ENCODE results near the gene RBPMS2. TPM values are rescaled to one million over a fixed set of nuclear protein-coding genes. Genes with fewer than 3 reads are reported as not detected.

RBPMS2 gene
- total RNA-seq, 2 experiments from 2014 or later: 0.12 TPM; not detected in 1

DNA sequence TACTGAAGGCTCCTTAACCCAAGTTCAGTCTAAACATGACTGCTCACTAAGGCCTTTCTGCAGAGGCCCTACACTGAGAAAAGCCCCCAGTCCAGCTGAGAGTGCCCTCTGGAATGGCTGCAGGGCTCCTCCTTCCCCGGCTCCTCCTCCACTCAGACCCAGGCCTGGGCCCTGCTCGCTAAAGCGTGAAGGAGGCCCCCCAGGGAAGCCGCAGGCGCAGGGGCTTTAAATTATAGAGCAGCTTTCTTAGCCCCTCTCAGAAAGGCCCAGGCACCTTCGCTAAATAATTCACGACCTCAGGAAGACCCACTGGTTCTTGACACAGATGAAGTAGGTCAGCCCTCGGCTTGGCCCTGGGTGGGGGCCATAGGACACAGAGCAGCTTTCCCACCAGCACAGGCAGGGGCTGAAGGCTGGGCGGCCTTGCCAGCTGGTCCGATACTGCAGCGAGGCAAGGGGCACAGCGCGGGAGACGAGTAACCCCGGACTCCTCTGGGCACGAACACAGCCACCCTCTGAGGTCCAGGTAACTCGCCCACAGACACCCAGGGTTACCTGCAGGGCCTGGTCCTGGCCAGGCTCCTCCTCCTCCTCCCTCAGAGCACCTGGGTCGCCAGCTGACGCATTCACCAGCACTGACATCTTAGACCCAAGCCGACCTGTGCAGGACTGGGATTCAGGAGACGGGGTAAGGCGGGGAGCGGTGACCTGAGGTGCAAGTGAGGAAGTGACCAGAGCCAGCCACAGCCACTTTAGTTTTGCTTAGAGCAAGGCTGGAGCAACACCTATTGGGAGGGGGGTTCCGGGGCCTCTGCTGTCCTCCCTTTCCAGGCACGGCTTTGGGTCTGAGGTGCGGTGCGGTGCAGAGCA lies 36.9 kb downstream of the RBPMS2 start:
- Mint-ChIP-seq H3K36me3 (no peaks in the 10 kb centered on the region), H3K27me3 (no peaks in the 10 kb centered on the region), H3K9me3 (no peaks in the 10 kb centered on the region), H3K4me1 (ENCODE audit: low read depth) (no peaks in the 10 kb centered on the region), H3K27ac (no peak overlapping the region), H3K4me3 (no peak overlapping the region)
- intact Hi-C loops (cut with micrococcal nuclease): loop anchor here (10.0 kb wide), 1 partner anchor 346 kb away; no protein-coding TSS in a partner anchor
- ChIA-PET POLR2A (no interaction called here), CTCF (interaction anchor here (1.8 kb wide), 1 partner anchor 11 kb away, joined by 5 read pairs; no protein-coding TSS in a partner anchor)
- no peak for DNase-seq

DNA sequence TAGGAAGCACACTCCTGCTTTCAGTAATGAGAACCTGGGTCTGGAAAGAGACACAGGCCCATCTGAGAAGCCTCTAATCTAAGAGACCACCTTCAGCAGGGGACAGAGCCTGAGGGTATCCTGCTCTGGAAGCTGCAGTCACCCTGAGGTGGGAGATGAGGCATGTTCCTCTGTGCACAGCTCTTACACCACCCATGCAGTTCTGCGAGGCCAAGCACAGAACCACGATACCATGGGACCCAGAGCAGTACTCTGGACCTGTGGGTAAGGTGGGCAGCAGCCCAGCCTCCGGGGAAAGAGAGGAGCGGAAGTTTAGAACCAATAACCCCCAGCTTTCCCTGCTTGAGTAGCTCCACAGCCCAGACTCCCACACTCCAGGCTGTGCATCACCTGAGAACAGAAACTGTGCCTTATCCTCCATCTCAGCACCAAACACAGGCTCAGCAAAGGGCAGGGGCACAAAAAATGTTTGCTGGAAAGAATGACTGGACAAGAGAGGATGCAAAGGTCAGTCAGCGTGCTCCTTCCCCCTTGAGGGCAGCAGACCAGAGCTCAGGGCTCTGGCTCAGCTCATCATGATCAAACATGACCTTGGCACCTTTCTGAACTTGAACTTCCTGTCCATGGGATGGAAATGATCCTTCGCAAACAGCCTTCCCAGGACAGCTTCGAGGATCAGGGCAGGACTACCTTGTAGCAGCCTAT lies 43.1 kb downstream of the RBPMS2 start:
- intact Hi-C loops (cut with micrococcal nuclease): loop anchor here (5.0 to 10.0 kb wide), 2 partner anchors 300 to 352 kb away; no protein-coding TSS in a partner anchor
- ChIA-PET CTCF (interaction anchor here (0.6 to 9.7 kb wide), 11 partner anchors 16 to 906 kb away, joined by 3 to 285 read pairs (median 3); no protein-coding TSS in a partner anchor), POLR2A (no interaction called here)
- no peak for DNase-seq
- no peak overlapping the region for H3K27ac Mint-ChIP-seq
- H3K27me3 Mint-ChIP-seq: peaks cover 1% of the 10 kb centered on the region
- no peaks in the 10 kb centered on the region for H3K9me3 Mint-ChIP-seq
- H3K36me3 Mint-ChIP-seq: no peaks in the 10 kb centered on the region
- no peak overlapping the region for H3K4me3 Mint-ChIP-seq
- no peaks in the 10 kb centered on the region for H3K4me1 Mint-ChIP-seq (ENCODE audit: low read depth)

DNA sequence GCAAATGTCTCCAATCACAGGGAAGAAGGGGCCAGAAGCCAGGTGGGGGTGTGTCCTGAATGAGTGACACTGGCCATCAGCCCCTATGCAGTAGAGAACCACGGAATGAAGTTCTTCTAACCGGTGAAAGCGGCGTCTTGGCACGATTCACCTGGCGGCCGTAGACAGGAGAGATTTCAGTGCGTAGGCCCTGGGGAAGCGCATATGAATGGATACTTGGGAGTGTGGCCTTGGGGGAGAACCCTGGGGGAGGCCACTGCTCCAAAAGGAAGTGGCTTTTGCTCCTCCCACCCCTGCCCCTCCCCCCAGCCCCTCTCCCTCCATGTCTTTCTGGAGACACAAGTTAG lies 43.6 kb downstream of the RBPMS2 start:
- no peak for DNase-seq
- intact Hi-C loops (cut with micrococcal nuclease): loop anchor here (1.0 to 10.0 kb wide), 4 partner anchors 78 to 353 kb away; no protein-coding TSS in a partner anchor
- H3K4me1 Mint-ChIP-seq (ENCODE audit: low read depth): no peaks in the 10 kb centered on the region
- ChIA-PET POLR2A (no interaction called here), CTCF (interaction anchor here (1.0 to 9.7 kb wide), 10 partner anchors 15 to 277 kb away, joined by 3 to 285 read pairs (median 4); no protein-coding TSS in a partner anchor)
- no peaks in the 10 kb centered on the region for H3K9me3 Mint-ChIP-seq
- H3K27ac Mint-ChIP-seq: no peak overlapping the region
- no peaks in the 10 kb centered on the region for H3K36me3 Mint-ChIP-seq
- peaks cover 1% of the 10 kb centered on the region for H3K27me3 Mint-ChIP-seq
- H3K4me3 Mint-ChIP-seq: no peak overlapping the region

DNA sequence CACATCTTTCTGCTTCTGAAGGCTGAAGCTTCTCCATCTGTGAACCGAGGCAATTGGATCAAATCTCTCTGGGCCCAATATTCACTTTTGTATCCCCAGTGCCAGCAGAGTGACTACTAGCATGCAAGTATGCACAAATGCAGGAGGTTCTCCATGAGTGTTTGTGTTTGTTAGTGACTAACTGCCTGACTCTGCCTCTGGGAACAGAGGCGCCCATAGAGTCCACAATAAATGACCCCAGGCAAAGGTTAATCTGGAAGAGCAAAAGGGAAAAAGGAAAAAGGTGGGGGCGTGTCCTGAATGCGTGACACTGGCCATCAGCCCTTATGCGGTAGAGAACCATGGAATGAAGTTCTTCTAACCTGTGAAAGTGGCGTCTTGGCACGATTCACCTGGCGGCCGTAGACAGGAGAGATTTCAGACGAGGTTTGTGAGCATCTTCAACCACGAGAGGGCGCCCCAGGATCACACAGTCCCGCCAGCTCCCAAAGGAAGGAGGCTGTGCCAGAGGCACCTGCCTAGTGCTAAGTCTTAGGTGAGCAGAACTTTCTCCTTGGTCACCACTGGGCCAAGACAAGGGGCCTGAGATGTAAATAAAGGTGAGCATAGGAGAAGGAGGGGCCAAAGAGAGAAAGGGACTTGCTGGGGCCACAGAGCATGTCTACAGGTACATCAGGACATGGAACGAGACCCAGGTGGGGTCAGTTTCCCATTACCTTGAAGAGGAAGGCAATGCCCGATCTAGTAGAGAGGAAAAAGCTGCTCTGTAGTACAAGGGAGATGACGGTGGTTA lies 44.2 kb downstream of the RBPMS2 start:
- DNase-seq: peak; percentile 91
- intact Hi-C loops (cut with micrococcal nuclease): loop anchor here (1.0 to 10.0 kb wide), 4 partner anchors 78 to 354 kb away; no protein-coding TSS in a partner anchor
- H3K36me3 Mint-ChIP-seq: no peaks in the 10 kb centered on the region
- H3K9me3 Mint-ChIP-seq: no peaks in the 10 kb centered on the region
- ChIA-PET CTCF (interaction anchor here (0.6 to 9.7 kb wide), 17 partner anchors 10 to 347 kb away, joined by 3 to 285 read pairs (median 3); no protein-coding TSS in a partner anchor), POLR2A (no interaction called here)
- H3K4me1 Mint-ChIP-seq (ENCODE audit: low read depth): no peaks in the 10 kb centered on the region
- peaks cover 1% of the 10 kb centered on the region for H3K27me3 Mint-ChIP-seq
- no peak overlapping the region for H3K27ac Mint-ChIP-seq
- H3K4me3 Mint-ChIP-seq: no peak overlapping the region

DNA sequence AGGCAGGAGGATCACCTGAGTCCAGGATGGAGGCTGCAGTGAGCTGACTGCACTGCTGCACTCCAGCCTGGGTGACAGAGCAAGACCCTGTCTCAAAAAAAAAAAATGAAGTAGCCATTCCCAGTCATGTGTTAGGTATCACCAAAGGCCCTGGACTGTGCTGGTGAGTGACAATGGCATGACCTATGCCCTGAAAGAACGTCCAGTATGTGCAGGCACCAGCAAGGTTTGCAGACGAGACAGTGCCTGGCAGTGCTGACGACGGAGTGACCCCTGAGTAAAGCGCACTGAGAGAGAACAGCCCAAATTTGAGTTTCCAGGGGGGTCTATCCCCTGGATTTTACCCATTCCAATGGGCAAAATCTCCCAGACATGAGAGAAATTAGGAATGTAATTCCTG lies 45.2 kb downstream of the RBPMS2 start:
- H3K27me3 Mint-ChIP-seq: peaks cover 1% of the 10 kb centered on the region
- DNase-seq: no peak
- H3K27ac Mint-ChIP-seq: no peak overlapping the region
- POLR2A ChIA-PET: no interaction called here
- H3K9me3 Mint-ChIP-seq: no peaks in the 10 kb centered on the region
- H3K36me3 Mint-ChIP-seq: no peaks in the 10 kb centered on the region
- CTCF ChIA-PET: interaction anchor here (0.6 to 9.7 kb wide), 11 partner anchors 9 to 303 kb away, joined by 3 to 285 read pairs (median 4); no protein-coding TSS in a partner anchor
- intact Hi-C loops (cut with micrococcal nuclease): loop anchor here (5.0 to 10.0 kb wide), 2 partner anchors 302 to 355 kb away; no protein-coding TSS in a partner anchor
- H3K4me1 Mint-ChIP-seq (ENCODE audit: low read depth): no peaks in the 10 kb centered on the region
- H3K4me3 Mint-ChIP-seq: no peak overlapping the region

DNA sequence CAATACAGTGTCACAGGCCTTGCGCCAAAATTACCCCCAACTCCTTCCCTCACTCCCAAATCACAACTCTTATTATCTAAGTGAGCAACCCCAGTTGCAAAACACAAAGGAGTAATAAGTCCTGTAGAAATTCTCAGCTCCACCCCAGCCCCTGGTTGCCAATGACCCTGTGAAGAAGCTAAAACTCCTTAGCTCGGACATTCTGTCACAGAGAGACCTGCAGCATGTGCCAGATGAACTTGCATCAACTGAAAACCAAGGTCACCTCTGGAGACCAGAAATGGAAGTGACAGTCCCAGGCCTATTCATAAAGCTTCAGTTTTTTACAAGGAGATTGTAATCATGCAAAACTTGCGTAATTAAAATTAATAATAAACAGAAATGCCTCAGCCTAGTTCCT lies 55.2 kb downstream of the RBPMS2 start:
- POLR2A ChIA-PET: interaction anchor here (0.6 kb wide), 1 partner anchor 224 kb away, joined by 6 read pairs; no protein-coding TSS in a partner anchor
- DNase-seq: no peak
- no peaks in the 10 kb centered on the region for H3K36me3 Mint-ChIP-seq
- CTCF ChIA-PET: interaction anchor here (0.7 to 1.7 kb wide), 4 partner anchors 10 to 91 kb away, joined by 3 to 7 read pairs (median 4); no protein-coding TSS in a partner anchor
- H3K4me3 Mint-ChIP-seq: no peak overlapping the region
- no peak overlapping the region for H3K27ac Mint-ChIP-seq
- no peaks in the 10 kb centered on the region for H3K27me3 Mint-ChIP-seq
- H3K9me3 Mint-ChIP-seq: no peaks in the 10 kb centered on the region
- intact Hi-C loops (cut with micrococcal nuclease): no loop called here
- H3K4me1 Mint-ChIP-seq (ENCODE audit: low read depth): no peaks in the 10 kb centered on the region

DNA sequence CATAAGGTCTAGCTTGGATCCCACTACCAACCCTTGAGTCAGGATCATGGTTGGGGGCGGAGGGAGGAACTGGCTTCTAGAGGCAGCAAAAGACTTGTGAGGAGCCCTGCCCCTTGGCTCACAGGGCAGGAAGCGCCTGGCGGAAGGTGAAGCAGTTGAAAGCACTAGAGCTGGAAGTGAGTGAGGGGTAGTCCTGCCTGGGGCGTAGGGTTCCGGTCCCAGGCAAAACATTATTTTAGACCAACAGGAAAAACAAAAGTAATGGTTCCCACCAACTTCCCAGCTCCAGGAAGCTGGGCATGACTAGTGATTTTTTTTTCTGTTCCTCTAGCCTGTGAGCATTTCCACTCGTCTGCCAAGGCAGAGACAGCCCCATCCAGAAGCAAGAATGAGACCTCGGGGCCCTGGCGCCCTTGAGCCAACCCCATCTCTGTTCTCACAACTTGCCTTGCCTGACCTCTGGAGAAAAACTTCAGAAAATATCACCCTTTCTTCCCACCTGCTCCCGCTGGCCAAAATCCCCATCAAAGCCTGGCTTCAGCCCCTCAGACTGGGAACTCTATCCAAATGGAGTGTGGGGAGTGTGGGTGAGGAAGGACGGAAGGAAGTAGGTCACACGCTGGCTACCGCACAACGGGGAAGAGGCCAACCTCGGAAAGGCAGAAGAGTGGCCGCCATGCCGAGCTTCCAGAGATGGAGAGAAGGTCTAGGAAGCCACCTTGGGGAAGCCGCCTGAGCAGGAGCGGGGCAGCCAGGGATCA lies 57.5 kb downstream of the RBPMS2 start:
- Mint-ChIP-seq H3K4me3 (no peak overlapping the region), H3K27me3 (no peaks in the 10 kb centered on the region), H3K27ac (no peak overlapping the region), H3K36me3 (no peaks in the 10 kb centered on the region), H3K4me1 (ENCODE audit: low read depth) (no peaks in the 10 kb centered on the region), H3K9me3 (no peaks in the 10 kb centered on the region)
- POLR2A ChIA-PET: no interaction called here
- intact Hi-C loops (cut with micrococcal nuclease): no loop called here
- no peak for DNase-seq
- CTCF ChIA-PET: interaction anchor here (0.9 to 3.9 kb wide), 4 partner anchors 10 to 92 kb away, joined by 3 to 21 read pairs (median 10); no protein-coding TSS in a partner anchor

DNA sequence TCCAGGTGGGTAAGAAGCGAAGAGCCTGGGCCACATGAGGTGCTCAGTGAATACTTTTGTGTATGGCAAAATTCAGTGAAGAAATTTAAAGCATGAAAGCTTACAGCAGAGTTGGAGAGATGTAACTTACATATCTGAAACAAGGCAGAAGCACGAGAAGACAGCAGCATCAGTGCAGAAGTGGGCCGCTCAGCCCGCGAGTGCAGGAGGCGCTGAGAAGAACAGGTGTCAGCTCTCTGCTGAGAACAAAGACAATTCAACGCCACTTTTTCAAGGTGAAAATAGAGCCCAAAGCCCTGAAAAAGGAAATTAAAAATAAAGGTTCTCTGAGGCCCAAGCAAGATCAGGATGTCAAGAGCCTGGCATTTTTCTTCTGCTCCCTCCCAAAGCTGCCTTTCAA lies 58.3 kb downstream of the RBPMS2 start:
- Mint-ChIP-seq H3K4me1 (ENCODE audit: low read depth) (no peaks in the 10 kb centered on the region), H3K9me3 (no peaks in the 10 kb centered on the region), H3K27ac (no peak overlapping the region), H3K27me3 (no peaks in the 10 kb centered on the region), H3K4me3 (no peak overlapping the region), H3K36me3 (no peaks in the 10 kb centered on the region)
- CTCF ChIA-PET: interaction anchor here (0.9 to 3.9 kb wide), 5 partner anchors 11 to 93 kb away, joined by 3 to 21 read pairs (median 9); no protein-coding TSS in a partner anchor
- POLR2A ChIA-PET: no interaction called here
- intact Hi-C loops (cut with micrococcal nuclease): no loop called here
- no peak for DNase-seq

DNA sequence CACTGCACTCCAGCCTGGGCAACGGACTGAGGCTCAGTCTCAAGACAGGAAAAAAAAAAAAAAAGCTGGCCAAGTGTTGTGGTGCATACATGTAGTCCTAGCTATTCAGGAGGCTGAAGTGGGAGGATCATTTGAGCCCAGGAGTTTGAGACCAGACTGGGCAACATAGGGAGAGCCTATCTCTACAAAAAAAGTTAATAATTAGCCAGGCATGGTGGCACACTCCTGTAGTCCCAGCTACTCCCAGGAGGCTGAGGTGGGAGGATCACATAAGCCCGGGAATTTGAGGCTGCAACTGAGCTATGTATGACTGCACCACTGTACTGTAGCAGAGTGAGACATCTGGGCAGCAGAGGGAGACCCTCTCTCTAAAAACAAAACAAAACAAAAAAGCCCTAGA lies 58.9 kb downstream of the RBPMS2 start:
- POLR2A ChIA-PET: interaction anchor here (1.0 kb wide), 1 partner anchor 18 kb away, joined by 3 read pairs; no protein-coding TSS in a partner anchor
- no peaks in the 10 kb centered on the region for H3K36me3 Mint-ChIP-seq
- no peaks in the 10 kb centered on the region for H3K4me1 Mint-ChIP-seq (ENCODE audit: low read depth)
- DNase-seq: no peak
- H3K27ac Mint-ChIP-seq: no peak overlapping the region
- H3K4me3 Mint-ChIP-seq: no peak overlapping the region
- intact Hi-C loops (cut with micrococcal nuclease): no loop called here
- no peaks in the 10 kb centered on the region for H3K27me3 Mint-ChIP-seq
- H3K9me3 Mint-ChIP-seq: no peaks in the 10 kb centered on the region
- CTCF ChIA-PET: interaction anchor here (0.6 to 3.9 kb wide), 5 partner anchors 11 to 94 kb away, joined by 3 to 21 read pairs (median 9); no protein-coding TSS in a partner anchor

DNA sequence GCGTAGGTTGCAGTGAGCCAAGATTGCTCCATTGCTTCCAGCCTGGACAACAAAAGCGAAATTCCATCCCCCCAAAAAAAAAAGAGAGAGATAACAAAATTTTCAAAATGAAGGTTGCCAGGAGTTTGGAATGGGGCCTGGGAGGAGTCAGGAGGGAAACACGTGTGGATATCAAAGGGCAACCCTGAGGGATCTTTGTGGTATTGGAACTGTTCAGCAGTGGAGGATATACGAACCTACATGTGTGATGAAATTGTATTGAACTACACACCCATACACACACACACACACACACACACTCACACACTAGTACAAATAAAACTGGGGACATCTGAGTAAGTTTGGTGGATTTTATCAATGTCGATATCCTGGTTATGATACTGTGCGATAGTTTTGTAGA lies 61.8 kb downstream of the RBPMS2 start:
- ChIA-PET CTCF (interaction anchor here (0.8 kb wide), 1 partner anchor 193 kb away, joined by 3 read pairs; no protein-coding TSS in a partner anchor), POLR2A (no interaction called here)
- DNase-seq: no peak
- no peak overlapping the region for H3K4me3 Mint-ChIP-seq
- H3K9me3 Mint-ChIP-seq: no peaks in the 10 kb centered on the region
- no peaks in the 10 kb centered on the region for H3K4me1 Mint-ChIP-seq (ENCODE audit: low read depth)
- intact Hi-C loops (cut with micrococcal nuclease): no loop called here
- H3K27me3 Mint-ChIP-seq: no peaks in the 10 kb centered on the region
- no peak overlapping the region for H3K27ac Mint-ChIP-seq
- H3K36me3 Mint-ChIP-seq: no peaks in the 10 kb centered on the region

DNA sequence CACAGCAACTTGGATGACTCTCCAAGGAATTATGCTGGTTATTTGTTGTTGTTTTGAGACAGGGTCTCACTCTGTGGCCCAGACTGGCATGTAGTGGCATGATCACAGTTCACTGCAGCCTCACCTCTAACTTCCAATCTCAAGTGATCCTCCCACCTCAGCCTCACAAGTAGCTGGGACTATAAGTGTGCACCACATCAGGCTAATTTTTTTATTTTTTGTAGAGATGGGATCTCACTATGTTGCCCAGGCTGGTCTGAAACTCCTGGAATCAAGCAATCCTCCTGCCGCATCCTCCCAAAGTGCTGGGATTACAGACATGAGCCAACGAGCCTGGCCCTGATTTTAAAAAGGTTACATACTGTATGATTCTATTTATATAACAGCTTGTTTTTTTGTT lies 63.0 kb downstream of the RBPMS2 start:
- Mint-ChIP-seq H3K9me3 (no peaks in the 10 kb centered on the region), H3K4me3 (no peak overlapping the region), H3K27me3 (no peaks in the 10 kb centered on the region), H3K27ac (no peak overlapping the region), H3K36me3 (no peaks in the 10 kb centered on the region), H3K4me1 (ENCODE audit: low read depth) (no peaks in the 10 kb centered on the region)
- intact Hi-C loops (cut with micrococcal nuclease): no loop called here
- no peak for DNase-seq
- POLR2A ChIA-PET: no interaction called here
- CTCF ChIA-PET: interaction anchor here (1.0 kb wide), 1 partner anchor 28 kb away, joined by 4 read pairs; no protein-coding TSS in a partner anchor

Data from activated CD4-positive, alpha-beta memory T cell treated with anti-CD3 and anti-CD28 coated beads for 36 hours (primary cell).